Stimulated activated CD8-positive, alpha-beta memory T cell treated with anti-CD3 and anti-CD28 coated beads, Interleukin-7, amount 100 ng/mL, for 48 hours (primary cell): ENCODE measurements around the gene ALDH18A1.
A peak's percentile ranks its signal among the peaks of the same experiment; 100 is the strongest.
"Not testable (repeated sequence)": the region's sequence is repeated elsewhere in the genome, so short reads cannot be mapped to it uniquely, and the experiment has no call there.

Experiments used
- DNase-seq, 2 donors: peaks; one replicate each; pipeline ENCODE4 v3.0.0-alpha.2; 2020; ENCODE audit warnings: low read depth in 1 of 2; ENCODE audit errors: extremely low read depth in 1 of 2

The ALDH18A1 gene

DNA sequence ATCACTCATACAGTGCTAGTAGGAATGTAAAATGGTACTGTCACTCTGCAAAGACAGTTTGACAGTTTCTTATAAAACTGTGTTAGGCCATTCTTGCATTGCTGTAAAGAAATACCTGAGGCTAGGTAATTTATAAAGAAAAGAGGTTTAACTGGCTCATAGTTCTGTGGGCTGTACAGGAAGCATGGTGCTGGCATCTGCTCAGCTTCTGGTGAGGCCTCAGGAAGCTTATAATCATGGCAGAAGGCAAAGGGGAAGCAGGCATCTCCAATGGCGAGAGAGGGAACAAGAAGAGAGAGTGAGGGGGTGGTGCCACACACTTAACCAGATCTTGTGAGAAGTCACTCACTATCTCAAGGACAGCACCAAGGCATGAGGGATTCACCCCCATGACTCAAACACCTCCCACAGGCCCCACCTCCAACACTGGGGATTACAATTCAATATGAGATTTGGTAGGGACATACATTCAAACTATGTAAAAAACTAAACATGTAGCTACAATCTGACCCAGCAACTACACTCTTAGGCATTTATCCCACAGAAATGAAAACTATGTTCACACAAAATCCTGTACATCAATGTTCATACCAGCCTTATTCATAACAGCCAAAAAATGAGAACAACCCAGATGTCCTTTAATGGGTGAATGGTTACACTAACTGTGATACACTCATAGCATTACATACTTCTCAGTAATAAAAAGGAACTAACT, 5.0 kb downstream of the ALDH18A1 start:
- no peak for DNase-seq

DNA sequence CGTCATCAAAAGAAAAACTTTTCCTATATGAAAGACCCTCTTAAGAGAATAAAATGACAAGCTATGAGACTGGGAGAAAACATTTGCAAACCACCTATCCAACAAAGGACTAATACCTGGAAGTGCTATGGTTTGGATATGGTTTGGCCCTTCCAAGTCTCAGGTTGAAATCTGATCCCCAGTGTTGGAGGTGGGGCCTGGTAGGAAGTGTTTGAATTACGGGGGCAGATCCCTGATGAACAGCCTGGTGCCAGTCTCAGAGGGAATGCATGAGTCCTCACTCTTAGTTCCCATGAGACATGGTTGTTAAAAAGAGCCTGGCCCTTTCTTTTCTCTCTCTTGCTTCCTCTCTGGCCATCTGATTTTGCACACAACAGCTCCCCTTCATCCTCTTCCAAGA, 6.3 kb downstream of the ALDH18A1 start:
- no peak for DNase-seq

- DNase-seq, result no peak
Measured at GRCh38 chr10:95648138-95648537, 8.4 kb downstream of the ALDH18A1 start.

- DNase-seq, result no peak
Measured at GRCh38 chr10:95646160-95646559, 10.4 kb downstream of the ALDH18A1 start.

- DNase-seq, result no peak
Measured at GRCh38 chr10:95644901-95645300, 11.6 kb downstream of the ALDH18A1 start.

- no peak for DNase-seq
Measured at GRCh38 chr10:95640891-95641315, 15.6 kb downstream of the ALDH18A1 start.

GRCh38 chr10:95637911-95638310, 18.6 kb downstream of the ALDH18A1 start:
- no peak for DNase-seq

DNA sequence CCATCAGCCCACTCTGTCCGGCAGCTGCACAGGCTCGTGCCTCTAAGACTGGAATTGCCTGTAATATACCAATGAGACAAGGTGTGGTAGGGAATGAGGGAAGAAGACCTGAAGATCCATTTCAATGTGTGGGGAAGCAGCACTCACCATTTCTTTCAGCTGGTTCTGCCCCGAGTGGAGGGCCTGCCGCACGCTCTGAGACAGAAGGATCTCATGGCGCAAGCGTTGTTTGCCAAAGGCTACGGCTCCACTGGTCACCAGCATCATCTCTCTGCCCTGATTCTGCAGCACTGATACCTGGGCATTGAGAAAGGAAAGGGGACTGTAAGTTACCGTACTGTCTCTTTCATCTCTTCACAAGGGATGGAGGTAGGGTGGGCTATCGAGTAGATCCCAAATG, 19.4 kb downstream of the ALDH18A1 start:
- DNase-seq, result no peak

DNA sequence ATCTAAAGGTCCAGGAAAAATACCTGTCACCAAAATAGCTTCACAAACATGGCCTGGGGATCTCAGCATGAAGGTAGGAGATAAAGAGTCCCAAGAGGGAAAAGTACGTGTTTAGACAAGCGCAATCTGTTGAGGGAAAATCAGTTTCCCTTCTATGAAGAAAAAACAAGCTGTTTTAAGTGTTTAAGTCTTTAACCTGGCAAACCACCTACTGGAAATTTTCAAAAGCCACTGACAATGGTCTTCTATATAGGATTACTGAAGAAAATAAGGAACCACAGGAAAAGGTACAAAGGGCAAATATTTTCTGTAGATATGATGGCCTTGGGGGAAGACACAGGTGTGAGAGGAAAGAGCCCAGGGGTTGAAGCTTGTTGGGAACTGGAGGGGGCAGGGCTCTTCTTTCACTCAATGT, 21.2 kb downstream of the ALDH18A1 start:
- no peak for DNase-seq

DNA sequence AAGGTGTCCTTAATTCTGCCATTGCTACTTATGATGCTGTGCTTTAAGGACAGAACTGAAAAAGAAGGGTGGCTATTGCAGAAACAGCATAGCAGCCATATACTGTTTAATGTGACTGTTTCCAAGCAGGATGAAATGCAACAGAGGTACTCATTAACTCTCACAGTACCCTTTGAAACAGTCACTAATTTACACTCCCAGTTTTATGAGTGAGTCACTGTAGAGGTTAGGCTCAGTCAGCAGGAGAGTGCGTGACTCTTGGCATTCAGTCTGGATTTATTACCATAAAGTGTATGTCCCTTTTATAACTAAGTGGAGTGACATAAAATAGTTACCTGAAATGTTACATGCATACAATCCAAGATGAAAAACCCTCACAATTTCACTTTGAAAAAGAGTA, 27.7 kb downstream of the ALDH18A1 start:
- DNase-seq, result no peak

- DNase-seq, result no peak
Measured at GRCh38 chr10:95626500-95626899, 30.0 kb downstream of the ALDH18A1 start.

GRCh38 chr10:95620415-95620814, 36.1 kb downstream of the ALDH18A1 start:
- not testable (repeated sequence) for DNase-seq

- DNase-seq, result no peak
Measured at GRCh38 chr10:95618101-95618500, 38.4 kb downstream of the ALDH18A1 start.

DNA sequence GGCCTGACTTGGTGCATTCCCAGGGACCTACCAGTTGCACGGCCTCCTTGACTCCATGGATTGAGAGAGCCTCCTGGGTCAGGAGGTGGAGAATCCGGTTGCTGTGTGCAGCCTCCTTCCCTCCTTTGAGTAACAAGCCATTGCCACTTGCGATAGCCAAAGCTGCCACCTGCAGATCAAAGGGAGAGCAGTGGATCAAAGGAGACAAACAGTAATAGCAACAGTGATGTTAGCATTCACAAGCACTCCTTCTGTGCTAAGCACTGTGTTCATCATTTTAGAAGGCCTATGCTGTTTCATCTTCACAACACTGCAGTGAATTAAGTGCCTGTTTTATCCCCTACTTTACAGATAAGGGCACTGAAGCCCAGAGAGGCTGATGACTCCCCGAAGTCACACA, 40.1 kb downstream of the ALDH18A1 start:
- DNase-seq, result no peak

DNA sequence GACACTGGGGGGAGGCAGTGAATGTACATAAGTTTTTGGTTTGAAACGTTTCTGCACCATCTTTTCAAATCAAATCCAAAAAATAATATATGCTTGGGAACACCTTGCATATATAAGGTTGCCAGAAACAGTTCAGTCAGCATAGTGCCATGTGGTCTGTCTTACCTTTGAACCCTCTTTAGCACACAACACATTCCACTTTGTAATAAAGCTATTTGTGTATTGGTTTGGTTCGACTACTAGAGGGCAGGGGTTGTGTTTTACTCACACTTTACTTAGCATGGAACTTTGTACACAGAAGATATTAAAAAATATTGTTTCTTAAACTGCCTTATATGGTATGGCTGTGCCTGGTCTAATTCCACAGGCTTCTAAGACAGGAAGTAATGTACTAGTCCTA, 43.2 kb downstream of the ALDH18A1 start:
- DNase-seq, result no peak

DNA sequence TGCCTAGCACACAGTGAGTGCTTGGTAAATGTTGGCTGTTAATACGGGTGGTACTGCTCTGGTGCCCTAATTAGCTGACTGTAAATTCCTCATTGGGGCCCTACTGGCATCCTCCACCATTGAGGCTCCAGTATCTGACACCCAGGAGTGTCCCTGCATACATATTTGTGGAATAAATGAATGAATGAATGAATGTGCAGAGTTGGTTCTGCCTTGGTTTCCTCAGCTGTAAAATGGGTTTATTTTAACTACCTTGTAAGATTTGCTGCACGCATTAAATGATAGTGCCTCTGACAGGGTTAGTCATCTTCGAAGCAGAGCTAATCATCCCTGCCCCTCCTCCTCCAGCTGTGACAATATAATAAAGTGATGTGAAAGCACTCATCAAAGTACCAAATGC, 45.8 kb downstream of the ALDH18A1 start:
- DNase-seq, result no peak

DNA sequence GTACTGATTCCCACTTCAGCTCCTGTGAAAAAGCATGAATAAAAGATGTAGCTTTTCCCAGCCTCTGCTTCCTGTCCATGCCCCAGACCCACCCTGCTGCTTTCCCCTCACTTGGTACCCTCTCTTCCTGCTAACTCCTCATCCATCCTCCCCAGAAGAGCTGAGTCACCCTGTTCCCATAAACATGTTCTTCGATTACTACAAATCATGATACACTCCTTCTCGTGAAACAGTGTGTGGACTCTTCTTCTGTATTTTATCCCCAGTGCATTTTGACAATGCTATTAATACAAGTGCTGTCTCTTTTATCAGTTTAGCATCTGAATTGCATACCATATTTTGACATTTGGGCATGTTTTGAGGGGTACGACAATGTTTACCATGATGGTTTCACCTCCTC, 49.6 kb downstream of the ALDH18A1 start:
- DNase-seq, result no peak

DNA sequence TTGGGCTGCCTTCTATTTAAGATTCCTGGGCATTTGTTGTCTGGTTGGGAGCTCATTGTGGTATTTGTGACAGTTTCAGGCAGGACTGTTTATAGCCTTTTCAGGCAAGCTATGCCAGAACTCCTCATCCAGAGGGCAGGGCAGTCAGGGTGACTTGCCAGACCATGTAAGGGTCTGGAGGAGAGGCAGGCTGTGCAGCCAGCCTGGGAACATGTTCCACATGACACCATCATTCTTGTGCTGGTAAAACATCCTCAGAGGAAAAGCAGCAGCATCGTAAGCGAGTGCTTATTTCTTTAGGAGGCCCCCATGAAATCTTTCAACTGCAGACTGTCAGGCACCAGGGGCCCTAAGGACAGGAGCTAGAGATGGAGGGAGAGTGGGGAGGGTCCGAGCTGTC, 51.3 kb downstream of the ALDH18A1 start:
- no peak for DNase-seq

DNA sequence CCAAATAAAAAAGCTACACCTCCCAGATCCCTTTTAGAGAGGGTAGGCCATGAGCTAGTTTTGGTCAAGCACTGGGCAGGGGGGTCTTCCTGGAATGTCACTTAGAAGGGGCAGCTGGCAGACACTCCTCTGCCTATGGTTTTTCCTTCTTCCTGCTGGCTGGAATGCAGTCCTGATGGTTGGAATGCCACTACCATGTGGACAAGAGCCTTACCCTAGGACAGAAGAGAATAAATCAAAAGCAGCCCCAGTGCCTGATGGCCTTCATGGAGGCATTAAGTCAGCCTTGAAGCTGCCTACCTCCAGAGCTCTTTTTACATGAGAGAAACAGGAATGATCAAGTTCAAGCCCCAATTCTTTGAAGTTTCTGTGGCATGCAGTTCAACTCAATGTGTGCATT, 51.9 kb downstream of the ALDH18A1 start:
- DNase-seq, result no peak

GRCh38 chr10:95602382-95602781, 54.1 kb downstream of the ALDH18A1 start:
- no peak for DNase-seq

DNA sequence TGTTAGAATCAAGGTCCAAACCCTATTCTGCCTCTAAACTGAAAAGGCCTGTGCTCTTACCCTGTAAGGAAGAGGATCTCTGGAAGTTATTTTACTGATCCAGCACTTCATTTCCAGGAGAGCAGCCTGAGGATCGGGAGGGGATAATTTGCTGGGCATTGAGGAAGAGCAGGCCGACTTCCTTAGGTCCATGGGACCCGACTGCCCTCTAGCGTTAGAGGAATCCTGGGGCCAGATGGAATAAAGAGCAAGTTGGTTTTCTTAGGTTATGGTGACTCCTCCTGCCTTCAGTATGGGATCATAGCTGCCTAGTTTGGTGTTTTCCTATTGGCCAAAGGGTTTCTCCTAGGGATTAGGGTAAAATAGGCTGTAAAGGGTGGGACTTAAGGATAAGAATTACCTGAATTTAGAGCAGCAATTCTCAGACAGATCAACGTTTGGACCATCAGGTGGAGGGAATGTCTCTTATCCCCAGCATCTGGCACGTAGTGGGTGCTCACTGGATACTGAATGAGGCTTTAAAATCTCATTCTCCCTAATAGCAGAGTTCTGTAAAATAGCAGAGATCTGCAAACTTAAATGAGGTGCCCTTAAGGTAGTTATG, 55.3 kb downstream of the ALDH18A1 start:
- DNase-seq, result peak; percentile 1 to 19

- DNase-seq, result no peak
Measured at GRCh38 chr10:95600158-95600557, 56.4 kb downstream of the ALDH18A1 start.

- no peak for DNase-seq
Measured at GRCh38 chr10:95597788-95598187, 58.7 kb downstream of the ALDH18A1 start.
